HEK293T (cell line): ENCODE results near the gene RALGAPB.
"Not testable (repeated sequence)": the region's sequence is repeated elsewhere in the genome, so short reads cannot be mapped to it uniquely, and the experiment has no call there.

Experiments used
- CTCF ChIA-PET: fragments of 350-600 bp; formaldehyde crosslinking; extraction: SDS; loops from one replicate; lab custom pipeline; 2021; ENCODE audit warnings: antibody characterized with exemption, inconsistent platforms; lab: Yijun Ruan, JAX
- POLR2A ChIA-PET: fragments of 350-600 bp; formaldehyde crosslinking; extraction: SDS; loops from one replicate; lab custom pipeline; 2020; ENCODE audit warnings: antibody characterized with exemption, inconsistent platforms; lab: Yijun Ruan, JAX
- DNase-seq: peaks from one replicate; pipeline ENCODE4 v3.0.0; 2012; ENCODE audit warnings: mixed read lengths; ENCODE audit errors: extremely low spot score
- ARNT ChIP-seq: fragments of 450-650 bp; IDR thresholded peaks from 2 replicates; pipeline ENCODE4 v1.6.1; 2017; ENCODE audit warnings: mild to moderate bottlenecking
- BHLHE40 ChIP-seq: fragments of 450-650 bp; IDR thresholded peaks from 2 replicates; pipeline ENCODE4 v1.6.1; 2016; ENCODE audit warnings: mild to moderate bottlenecking, moderate library complexity, borderline replicate concordance
- CTBP1 ChIP-seq: fragments of 450-650 bp; IDR thresholded peaks from 2 replicates; pipeline ENCODE4 v1.6.1; 2016; ENCODE audit warnings: borderline replicate concordance
- ELF4 ChIP-seq: fragments of 450-650 bp; IDR thresholded peaks from 2 replicates; pipeline ENCODE4 v1.6.1; 2017; ENCODE audit warnings: antibody characterized with exemption
- FOXA1 ChIP-seq: fragments of 450-650 bp; IDR thresholded peaks from 2 replicates; pipeline ENCODE4 v1.6.1; 2016; ENCODE audit warnings: mild to moderate bottlenecking
- FOXK2 ChIP-seq: fragments of 450-650 bp; IDR thresholded peaks from 2 replicates; pipeline ENCODE4 v1.6.1; 2016; ENCODE audit warnings: mild to moderate bottlenecking
- FOXM1 ChIP-seq: fragments of 450-650 bp; IDR thresholded peaks from 2 replicates; pipeline ENCODE4 v1.6.1; 2017; ENCODE audit warnings: mild to moderate bottlenecking, borderline replicate concordance
- HDGF ChIP-seq: fragments of 450-650 bp; IDR thresholded peaks from 2 replicates; pipeline ENCODE4 v1.6.1; 2017; ENCODE audit warnings: antibody characterized with exemption, borderline replicate concordance
- L3MBTL2 ChIP-seq: fragments of 450-650 bp; conservative IDR thresholded peaks from 2 replicates; pipeline ENCODE4 v1.6.1; 2016; ENCODE audit warnings: mild to moderate bottlenecking
- LEF1 ChIP-seq: fragments of 450-650 bp; IDR thresholded peaks from 2 replicates; pipeline ENCODE4 v1.6.1; 2017; ENCODE audit warnings: mild to moderate bottlenecking, borderline replicate concordance
- NFRKB ChIP-seq: fragments of 450-650 bp; IDR thresholded peaks from 2 replicates; pipeline ENCODE4 v1.6.1; 2016; ENCODE audit warnings: mild to moderate bottlenecking, moderate library complexity
- SP1 ChIP-seq: fragments of 450-650 bp; IDR thresholded peaks from 2 replicates; pipeline ENCODE4 v1.6.1; 2017
- SUZ12 ChIP-seq: fragments of 450-650 bp; IDR thresholded peaks from 2 replicates; pipeline ENCODE4 v1.6.1; 2016; ENCODE audit warnings: mild to moderate bottlenecking
- TARDBP ChIP-seq: fragments of 450-650 bp; IDR thresholded peaks from 2 replicates; pipeline ENCODE4 v1.6.1; 2016
- ZNF384 ChIP-seq: fragments of 450-650 bp; IDR thresholded peaks from 2 replicates; pipeline ENCODE4 v1.6.1; 2016
- TF ChIP-seq, protein P1 (sequence below): fragments of 450-650 bp; IDR thresholded peaks from 2 replicates; pipeline ENCODE4 v1.6.1; 2016

The RALGAPB gene

DNA sequence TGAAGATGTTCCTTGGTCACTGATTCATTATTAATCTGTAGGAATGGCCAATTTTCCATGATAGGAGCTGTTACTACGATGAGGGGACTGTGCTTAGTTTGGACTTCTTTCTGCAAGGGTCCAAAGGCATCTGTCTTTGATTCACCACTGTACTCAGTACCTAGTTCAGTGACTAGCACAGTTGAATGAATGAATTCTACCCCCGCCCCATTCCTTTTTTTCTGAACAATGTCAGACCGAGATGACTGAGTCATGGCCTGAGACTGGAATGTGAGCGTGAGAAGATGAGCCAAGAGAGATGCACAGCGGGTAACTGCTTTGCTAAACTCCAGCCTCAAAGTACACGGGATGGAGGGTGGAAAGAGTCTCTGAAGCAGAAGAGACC is 37.1 kb upstream of the RALGAPB start:
- CTCF ChIA-PET: interaction anchor here (1.0 to 1.9 kb wide), 4 partner anchors 9 to 36 kb away, joined by 3 to 12 read pairs (median 6); partner anchors contain the start of gene RALGAPB
- DNase-seq: no peak
- TF ChIP-seq NFRKB: no peak
- TF ChIP-seq ELF4: no peak
- TF ChIP-seq FOXM1: no peak
- no peak for TF ChIP-seq ARNT
- TF ChIP-seq, protein P1, sequence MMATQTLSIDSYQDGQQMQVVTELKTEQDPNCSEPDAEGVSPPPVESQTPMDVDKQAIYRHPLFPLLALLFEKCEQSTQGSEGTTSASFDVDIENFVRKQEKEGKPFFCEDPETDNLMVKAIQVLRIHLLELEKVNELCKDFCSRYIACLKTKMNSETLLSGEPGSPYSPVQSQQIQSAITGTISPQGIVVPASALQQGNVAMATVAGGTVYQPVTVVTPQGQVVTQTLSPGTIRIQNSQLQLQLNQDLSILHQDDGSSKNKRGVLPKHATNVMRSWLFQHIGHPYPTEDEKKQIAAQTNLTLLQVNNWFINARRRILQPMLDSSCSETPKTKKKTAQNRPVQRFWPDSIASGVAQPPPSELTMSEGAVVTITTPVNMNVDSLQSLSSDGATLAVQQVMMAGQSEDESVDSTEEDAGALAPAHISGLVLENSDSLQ: no peak
- TF ChIP-seq SP1: no peak
- no peak for TF ChIP-seq L3MBTL2
- TF ChIP-seq LEF1: no peak
- no peak for TF ChIP-seq CTBP1
- no peak for TF ChIP-seq TARDBP
- TF ChIP-seq ZNF384: no peak
- no peak for TF ChIP-seq BHLHE40
- no peak for TF ChIP-seq SUZ12
- POLR2A ChIA-PET: interaction anchor here (0.6 to 4.3 kb wide), 21 partner anchors 9 to 134 kb away, joined by 3 to 110 read pairs (median 5); partner anchors contain the start of gene RALGAPB

DNA sequence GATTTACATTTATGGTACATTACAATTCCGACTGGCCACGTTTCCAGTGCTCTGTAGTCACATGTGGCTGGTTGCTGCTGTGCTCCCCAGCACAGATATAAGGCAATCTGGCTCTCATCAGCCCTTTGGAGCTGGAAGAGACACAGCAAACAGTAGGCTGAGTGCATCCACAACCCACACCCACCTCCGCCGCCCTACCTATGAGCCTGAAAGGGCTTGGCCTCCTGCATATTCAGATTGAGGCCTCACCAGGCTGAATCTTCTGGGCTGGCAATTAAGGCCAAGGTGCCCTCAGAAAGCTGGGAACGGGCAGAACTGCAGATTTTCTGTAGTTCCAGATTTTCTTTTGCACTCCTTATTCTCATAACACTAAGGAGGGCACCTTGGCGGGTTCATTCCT is 34.8 kb upstream of the RALGAPB start:
- CTCF ChIA-PET: interaction anchor here (1.0 kb wide), 1 partner anchor 8 kb away, joined by 3 read pairs; no protein-coding TSS in a partner anchor
- DNase-seq: no peak
- POLR2A ChIA-PET: interaction anchor here (1.6 kb wide), 2 partner anchors 8 to 35 kb away, joined by 9 read pairs; partner anchors contain the start of gene RALGAPB
- TF ChIP-seq SUZ12 (no peak), ZNF384 (no peak), ELF4 (no peak), LEF1 (no peak), HDGF (no peak), L3MBTL2 (no peak), NFRKB (no peak), ARNT (no peak), TARDBP (no peak)
- TF ChIP-seq, protein P1: no peak

GRCh38 chr20:38441110-38441509 is 31.5 kb upstream of the RALGAPB start:
- DNase-seq, POLR2A ChIA-PET, CTCF ChIA-PET: not testable (repeated sequence)

GRCh38 chr20:38441916-38442315 is 30.7 kb upstream of the RALGAPB start:
- ChIA-PET POLR2A (no interaction called here), CTCF (no interaction called here)
- TF ChIP-seq NFRKB: no peak
- DNase-seq: no peak

GRCh38 chr20:38445381-38445796 is 27.3 kb upstream of the RALGAPB start:
- ChIA-PET CTCF (interaction anchor here (0.7 to 1.5 kb wide), 4 partner anchors 10 to 28 kb away, joined by 3 read pairs; partner anchors contain the start of gene SNHG17), POLR2A (interaction anchor here (1.3 to 4.8 kb wide), 5 partner anchors 11 to 28 kb away, joined by 4 to 110 read pairs (median 18); partner anchors contain the start of genes RALGAPB and SNHG17)
- no peak for TF ChIP-seq CTBP1
- no peak for TF ChIP-seq TARDBP
- TF ChIP-seq SP1: no peak
- TF ChIP-seq HDGF: no peak
- TF ChIP-seq LEF1: no peak
- no peak for TF ChIP-seq ZNF384
- no peak for TF ChIP-seq NFRKB
- TF ChIP-seq, protein P1: no peak
- TF ChIP-seq SUZ12: no peak
- no peak for TF ChIP-seq L3MBTL2
- TF ChIP-seq FOXK2: no peak
- TF ChIP-seq ARNT: no peak
- TF ChIP-seq BHLHE40: no peak
- no peak for TF ChIP-seq ELF4
- no peak for TF ChIP-seq FOXA1
- TF ChIP-seq FOXM1: no peak
- DNase-seq: no peak

GRCh38 chr20:38445901-38446425 is 26.7 kb upstream of the RALGAPB start:
- POLR2A ChIA-PET: interaction anchor here (0.6 to 4.8 kb wide), 14 partner anchors 8 to 105 kb away, joined by 3 to 110 read pairs (median 5); partner anchors contain the start of genes RALGAPB and SNHG17
- CTCF ChIA-PET: interaction anchor here (0.6 to 1.2 kb wide), 8 partner anchors 8 to 356 kb away, joined by 3 to 12 read pairs (median 3); partner anchors contain the start of genes RALGAPB and SNHG17
- TF ChIP-seq, protein P1: no peak
- TF ChIP-seq BHLHE40 (no peak), CTBP1 (no peak), NFRKB (no peak), FOXM1 (no peak), FOXA1 (no peak), L3MBTL2 (no peak), TARDBP (no peak)

More at GRCh38 chr20:38445901-38446425, 26.7 kb upstream of the RALGAPB start:
- no peak for DNase-seq
